RWPE2 (cell line): ENCODE measurements around the gene CIP2A.

Experiments used
- ATAC-seq: fragments of 200-7000 bp; cut with Tn5 transposase; 3 replicates; pipeline ENCODE4 v1.9.1; 2021; ENCODE audit warnings: low read depth
- DNase-seq: peaks from one replicate; pipeline ENCODE4 v3.0.0-alpha.2; 2020; ENCODE audit warnings: low spot score
- H3K27ac ChIP-seq: fragments of 450-650 bp; 2 replicates; pipeline ENCODE4 v1.5.1; 2017; ENCODE audit warnings: mild to moderate bottlenecking; ENCODE audit not compliant: poor library complexity, severe bottlenecking
- H3K27me3 ChIP-seq: fragments of 250-450 bp; sonication (Bioruptor Pico); 2 replicates; pipeline ENCODE4 v1.5.1; 2021; ENCODE audit warnings: mild to moderate bottlenecking, moderate library complexity; ENCODE audit not compliant: insufficient read depth, poor library complexity, severe bottlenecking
- H3K36me3 ChIP-seq: fragments of 250-450 bp; sonication (Bioruptor Pico); 2 replicates; pipeline ENCODE4 v1.5.1; 2020; ENCODE audit warnings: low read depth, mild to moderate bottlenecking, moderate library complexity
- H3K4me1 ChIP-seq: fragments of 250-450 bp; sonication (Bioruptor Pico); 2 replicates; pipeline ENCODE4 v1.5.1; 2021; ENCODE audit warnings: mild to moderate bottlenecking, moderate library complexity; ENCODE audit not compliant: insufficient read depth, poor library complexity, severe bottlenecking
- H3K4me3 ChIP-seq: fragments of 250-450 bp; sonication (Bioruptor Pico); 2 replicates; pipeline ENCODE4 v1.5.1; 2021; ENCODE audit warnings: mild to moderate bottlenecking, moderate library complexity; ENCODE audit not compliant: severe bottlenecking
- H3K9me3 ChIP-seq: fragments of 250-450 bp; sonication (Bioruptor Pico); 2 replicates; pipeline ENCODE4 v1.5.1; 2021; ENCODE audit warnings: mild to moderate bottlenecking, moderate library complexity; ENCODE audit not compliant: severe bottlenecking
- TF ChIP-seq, protein P1 (sequence below): fragments of 450-650 bp; IDR thresholded peaks from one replicate; pipeline ENCODE4 v1.5.1; 2017; ENCODE audit warnings: mild to moderate bottlenecking, moderate library complexity; ENCODE audit not compliant: poor library complexity, severe bottlenecking

Gene CIP2A

DNA sequence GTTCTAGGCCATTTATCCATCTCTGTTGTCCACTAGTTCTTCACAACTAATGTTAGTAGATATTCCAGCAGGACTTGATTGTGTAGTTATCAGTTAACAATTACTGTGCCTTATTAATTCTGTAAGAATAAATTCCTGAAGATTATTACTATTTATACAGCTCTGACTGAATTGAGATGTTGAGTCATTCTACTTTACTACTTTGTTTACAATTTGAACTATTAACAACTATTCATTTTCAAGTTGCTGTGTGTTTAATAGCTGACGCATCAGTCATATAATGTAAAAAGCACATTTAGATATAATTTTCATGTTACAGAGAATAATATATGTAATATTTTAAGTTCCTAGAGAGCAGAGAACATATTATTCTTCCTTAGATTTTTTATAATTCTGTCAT is 21.4 kb upstream of the CIP2A start:
- Histone ChIP-seq H3K36me3 (no peaks in the 10 kb centered on the region; the same call in 1 of the 2 replicates), H3K27ac (no peak overlapping the region), H3K4me1 (no peaks in the 10 kb centered on the region), H3K4me3 (no peak overlapping the region), H3K27me3 (no peaks in the 10 kb centered on the region), H3K9me3 (no peaks in the 10 kb centered on the region)
- DNase-seq (no peak), ATAC-seq (no peak)
- TF ChIP-seq, protein P1, sequence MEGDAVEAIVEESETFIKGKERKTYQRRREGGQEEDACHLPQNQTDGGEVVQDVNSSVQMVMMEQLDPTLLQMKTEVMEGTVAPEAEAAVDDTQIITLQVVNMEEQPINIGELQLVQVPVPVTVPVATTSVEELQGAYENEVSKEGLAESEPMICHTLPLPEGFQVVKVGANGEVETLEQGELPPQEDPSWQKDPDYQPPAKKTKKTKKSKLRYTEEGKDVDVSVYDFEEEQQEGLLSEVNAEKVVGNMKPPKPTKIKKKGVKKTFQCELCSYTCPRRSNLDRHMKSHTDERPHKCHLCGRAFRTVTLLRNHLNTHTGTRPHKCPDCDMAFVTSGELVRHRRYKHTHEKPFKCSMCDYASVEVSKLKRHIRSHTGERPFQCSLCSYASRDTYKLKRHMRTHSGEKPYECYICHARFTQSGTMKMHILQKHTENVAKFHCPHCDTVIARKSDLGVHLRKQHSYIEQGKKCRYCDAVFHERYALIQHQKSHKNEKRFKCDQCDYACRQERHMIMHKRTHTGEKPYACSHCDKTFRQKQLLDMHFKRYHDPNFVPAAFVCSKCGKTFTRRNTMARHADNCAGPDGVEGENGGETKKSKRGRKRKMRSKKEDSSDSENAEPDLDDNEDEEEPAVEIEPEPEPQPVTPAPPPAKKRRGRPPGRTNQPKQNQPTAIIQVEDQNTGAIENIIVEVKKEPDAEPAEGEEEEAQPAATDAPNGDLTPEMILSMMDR: no peak

DNA sequence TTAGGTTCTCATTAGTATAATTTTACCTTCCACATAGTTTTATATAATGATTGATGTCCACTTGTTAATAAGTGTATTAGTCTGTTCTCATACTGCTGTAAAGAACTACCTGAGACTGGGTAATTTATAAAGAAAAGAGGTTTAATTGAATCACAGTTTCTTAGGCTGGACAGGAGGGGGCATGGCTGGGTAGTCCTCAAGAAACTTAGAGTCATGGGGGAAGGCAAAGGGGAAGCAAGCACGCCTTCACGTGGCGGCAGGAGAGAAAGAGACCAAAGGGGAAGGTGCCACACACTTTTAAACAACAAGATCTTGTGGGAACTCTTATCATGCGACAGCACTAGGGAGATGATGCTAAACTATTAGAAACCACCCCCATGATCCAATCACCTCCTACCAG is 19.5 kb upstream of the CIP2A start:
- Histone ChIP-seq H3K27me3 (no peaks in the 10 kb centered on the region), H3K27ac (no peak overlapping the region), H3K36me3 (no peaks in the 10 kb centered on the region; the same call in 1 of the 2 replicates), H3K4me3 (no peak overlapping the region), H3K9me3 (no peaks in the 10 kb centered on the region), H3K4me1 (peaks cover 10% of the 10 kb centered on the region)
- TF ChIP-seq, protein P1: no peak
- DNase-seq (no peak), ATAC-seq (no peak)

DNA sequence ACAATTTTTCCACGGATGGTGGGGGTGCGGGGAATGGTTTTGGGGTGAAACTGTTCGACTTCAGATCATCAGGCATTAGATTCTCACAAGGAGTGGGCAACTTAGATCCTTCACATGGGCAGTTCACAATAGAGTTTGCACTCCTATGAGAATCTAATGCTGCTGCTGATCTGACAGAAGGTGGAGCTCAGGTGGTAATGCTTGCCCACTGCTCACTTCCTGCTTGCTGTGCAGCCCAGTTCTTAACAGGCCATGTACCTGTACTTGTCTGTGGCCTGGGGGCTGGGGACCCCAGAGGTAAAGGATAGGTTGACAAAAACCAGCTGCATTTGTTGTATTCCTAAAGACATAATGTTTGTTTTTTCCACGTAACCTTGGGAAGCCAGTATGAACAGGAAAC is 16.3 kb upstream of the CIP2A start:
- DNase-seq (no peak), ATAC-seq (no peak)
- Histone ChIP-seq H3K27me3 (no peaks in the 10 kb centered on the region), H3K27ac (no peak overlapping the region), H3K36me3 (no peaks in the 10 kb centered on the region), H3K4me1 (peaks cover 16% of the 10 kb centered on the region), H3K9me3 (no peaks in the 10 kb centered on the region), H3K4me3 (no peak overlapping the region)
- TF ChIP-seq, protein P1: no peak

DNA sequence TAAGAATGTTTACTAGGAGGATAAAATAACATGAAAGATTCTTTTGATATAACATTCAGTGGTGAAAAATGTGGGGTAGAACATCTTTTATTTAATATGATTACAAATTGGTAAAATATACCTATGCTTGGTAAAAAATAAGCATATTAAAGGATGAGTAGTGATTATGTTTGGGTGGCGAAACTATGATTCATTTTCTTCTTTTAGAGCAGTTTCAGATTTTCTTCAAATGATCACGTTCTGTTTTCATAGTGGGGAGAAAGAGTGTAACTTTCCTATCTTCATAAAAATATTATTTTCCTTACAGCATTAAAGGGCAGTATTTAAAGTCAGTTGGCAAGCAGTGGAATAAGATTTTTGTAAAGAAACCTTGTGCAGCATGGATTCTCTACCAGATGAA is 15.8 kb upstream of the CIP2A start:
- DNase-seq (no peak), ATAC-seq (no peak)
- Histone ChIP-seq H3K9me3 (no peaks in the 10 kb centered on the region), H3K4me3 (no peak overlapping the region), H3K36me3 (no peaks in the 10 kb centered on the region), H3K27me3 (no peaks in the 10 kb centered on the region), H3K4me1 (peaks cover 16% of the 10 kb centered on the region), H3K27ac (no peak overlapping the region)
- TF ChIP-seq, protein P1: no peak

DNA sequence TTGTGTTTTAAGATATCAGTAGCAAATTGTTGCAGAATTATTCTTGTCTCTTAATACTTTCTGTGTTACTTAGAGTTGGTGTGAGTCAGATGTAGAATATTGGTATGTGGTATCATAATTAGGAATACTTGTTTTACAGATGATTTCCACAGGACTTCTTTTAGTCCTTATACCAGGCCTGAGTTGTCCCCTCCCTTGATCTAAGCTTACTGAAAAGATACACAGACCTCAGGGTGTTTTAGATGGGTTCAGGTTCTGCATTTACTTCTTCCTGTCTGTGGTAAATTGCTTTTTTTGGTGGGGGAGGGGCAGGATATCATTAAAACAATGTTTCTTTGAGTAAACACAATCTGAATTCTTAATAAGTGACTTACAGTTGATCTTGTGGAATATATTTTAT is 14.5 kb upstream of the CIP2A start:
- DNase-seq (no peak), ATAC-seq (peak; percentile 49; the same call in 1 of the 3 replicates)
- peaks cover 16% of the 10 kb centered on the region for H3K4me1 ChIP-seq
- H3K4me3 ChIP-seq: no peak overlapping the region
- H3K27me3 ChIP-seq: no peaks in the 10 kb centered on the region
- no peak overlapping the region for H3K27ac ChIP-seq
- no peaks in the 10 kb centered on the region for H3K9me3 ChIP-seq
- TF ChIP-seq, protein P1: no peak
- no peaks in the 10 kb centered on the region for H3K36me3 ChIP-seq
